RKO (cell line): ENCODE results near the gene GJB5.
"Not testable (repeated sequence)": the region's sequence is repeated elsewhere in the genome, so short reads cannot be mapped to it uniquely, and the experiment has no call there.

ENCODE experiments used
- DNase-seq: peaks from one replicate; pipeline ENCODE4 v3.0.0-alpha.2; 2016; ENCODE audit warnings: low spot score

The GJB5 gene

DNA sequence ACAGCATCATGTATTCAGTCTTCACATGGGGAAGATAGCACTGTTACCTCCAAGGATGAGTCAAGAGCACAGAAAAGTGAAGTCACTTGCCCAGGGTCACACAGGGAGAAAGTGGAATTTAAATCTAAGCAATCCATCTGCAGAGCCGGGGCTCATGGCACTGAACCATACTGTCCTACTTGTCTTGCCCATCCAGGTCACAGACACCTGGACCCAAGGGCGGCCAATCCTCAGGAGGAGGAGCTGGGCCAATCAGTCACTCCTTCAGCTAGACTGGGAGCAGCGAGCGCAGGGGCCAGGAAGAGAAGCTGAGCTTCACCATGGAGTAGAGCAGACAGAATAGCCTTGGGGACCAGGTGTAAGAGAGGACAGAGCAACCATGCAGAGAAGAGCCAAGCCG, 9.2 kb upstream of the GJB5 start:
- no peak for DNase-seq

DNA sequence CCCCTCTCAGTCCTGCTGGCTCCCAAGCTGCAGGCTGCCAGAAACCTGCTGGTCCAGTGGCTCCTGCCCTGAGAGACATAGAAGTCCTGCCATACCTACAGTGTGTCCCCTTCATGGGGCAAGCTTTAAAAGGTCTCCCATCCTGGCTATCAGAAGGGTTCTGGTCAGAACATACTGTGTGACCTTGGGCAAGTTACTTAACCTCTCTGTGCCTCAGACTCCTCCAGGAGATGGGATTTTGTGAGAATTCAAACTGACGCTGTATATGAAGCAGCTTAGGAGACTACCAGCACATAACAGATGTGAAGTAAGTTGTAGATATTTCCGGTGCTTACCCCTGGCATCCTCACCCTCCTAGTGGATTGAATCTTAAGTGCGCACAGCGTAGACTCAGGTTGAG, 8.7 kb upstream of the GJB5 start:
- no peak for DNase-seq

DNA sequence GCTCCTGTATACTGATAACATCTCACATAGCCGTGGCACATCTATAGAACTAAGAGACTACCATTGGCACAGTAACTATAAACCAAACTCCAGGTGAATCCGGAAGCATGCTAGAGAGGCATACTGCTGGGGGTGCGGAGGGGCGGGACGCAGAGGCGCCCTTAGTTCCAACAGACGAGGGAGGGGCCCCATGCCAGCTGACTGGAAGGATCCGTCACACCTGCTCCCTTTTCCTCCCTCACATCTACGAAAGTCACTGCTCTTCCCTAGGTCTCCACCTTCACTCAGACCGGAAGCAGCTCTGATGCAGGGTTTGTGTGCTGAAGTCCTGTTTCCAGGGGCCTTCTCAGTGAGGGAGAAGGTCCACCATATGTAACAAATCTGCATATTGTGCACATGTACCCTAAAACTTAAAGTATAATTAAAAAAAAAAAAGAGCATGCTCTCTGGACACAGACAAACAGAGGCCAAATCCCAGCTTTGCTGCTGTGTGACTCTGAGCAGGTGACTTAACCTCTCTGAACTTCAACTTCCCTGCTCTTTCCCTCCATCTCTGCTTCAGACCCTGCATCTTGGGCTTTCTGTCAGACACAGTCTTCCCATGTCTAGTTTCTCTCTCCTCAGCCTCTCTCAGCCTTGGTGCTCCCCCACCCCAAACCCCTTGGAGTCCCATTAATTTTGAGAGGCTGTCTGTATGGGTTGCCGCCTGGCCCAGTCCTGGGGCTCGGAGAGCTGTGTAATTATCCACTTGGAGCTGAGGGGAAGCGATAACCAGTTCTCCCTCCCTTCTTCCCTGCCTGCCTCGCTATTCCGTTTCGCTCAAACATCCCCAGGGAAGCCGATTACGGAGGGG, 7.8 kb upstream of the GJB5 start:
- DNase-seq, result no peak

DNA sequence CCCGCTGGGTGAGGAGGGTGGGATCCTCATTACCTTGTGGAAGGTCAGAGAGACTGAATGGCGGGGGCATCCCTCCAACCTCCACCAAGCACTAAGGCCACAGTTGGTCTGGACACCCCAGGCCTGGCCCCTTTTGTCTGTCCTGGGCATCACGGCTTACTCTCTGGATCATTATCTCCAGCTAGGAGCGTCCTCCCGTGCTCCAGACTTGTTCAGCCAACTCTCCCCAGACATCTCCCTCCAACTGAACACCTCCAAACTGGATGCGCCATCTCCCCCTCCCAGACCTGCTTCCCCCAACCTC, 7.3 kb upstream of the GJB5 start:
- no peak for DNase-seq

DNA sequence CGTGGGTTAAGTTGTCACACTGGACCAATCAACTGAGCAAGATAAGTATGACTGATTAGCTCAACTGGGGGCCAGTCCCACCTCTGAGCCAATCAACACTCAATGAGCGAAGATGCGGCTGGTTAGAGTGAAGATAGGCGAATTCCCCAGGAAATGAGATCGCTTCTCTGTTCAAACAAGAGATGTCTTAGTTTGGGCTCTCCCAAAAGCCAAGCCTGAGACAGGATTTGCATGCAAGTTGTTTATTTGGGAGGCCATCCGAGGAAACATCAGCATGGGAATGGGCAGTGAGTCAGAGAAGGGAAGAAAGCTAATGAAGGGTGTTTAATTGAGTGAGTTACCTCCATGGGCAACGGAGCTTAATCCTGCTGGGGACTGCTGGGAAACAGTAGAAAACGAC, 4.9 kb upstream of the GJB5 start:
- no peak for DNase-seq

DNA sequence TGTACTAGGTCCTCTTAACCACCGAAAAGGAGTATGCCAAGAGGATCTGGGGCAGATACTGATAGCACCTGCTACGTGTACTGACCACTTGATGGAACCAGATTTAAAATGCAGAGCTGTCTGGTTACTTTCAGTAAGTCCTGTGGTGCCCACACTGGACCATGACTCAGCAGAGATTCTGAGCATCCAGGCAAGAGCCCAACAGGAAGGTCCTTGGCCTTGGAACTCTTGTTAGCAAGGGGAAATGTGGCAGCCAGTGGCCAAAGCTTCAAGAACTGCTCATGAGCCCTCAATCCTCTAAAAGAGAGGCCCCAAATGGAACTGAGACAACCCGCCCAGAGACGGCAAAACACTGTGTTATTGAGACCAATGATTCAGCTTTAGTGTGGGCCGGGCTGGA, 4.2 kb upstream of the GJB5 start:
- DNase-seq, result no peak

DNA sequence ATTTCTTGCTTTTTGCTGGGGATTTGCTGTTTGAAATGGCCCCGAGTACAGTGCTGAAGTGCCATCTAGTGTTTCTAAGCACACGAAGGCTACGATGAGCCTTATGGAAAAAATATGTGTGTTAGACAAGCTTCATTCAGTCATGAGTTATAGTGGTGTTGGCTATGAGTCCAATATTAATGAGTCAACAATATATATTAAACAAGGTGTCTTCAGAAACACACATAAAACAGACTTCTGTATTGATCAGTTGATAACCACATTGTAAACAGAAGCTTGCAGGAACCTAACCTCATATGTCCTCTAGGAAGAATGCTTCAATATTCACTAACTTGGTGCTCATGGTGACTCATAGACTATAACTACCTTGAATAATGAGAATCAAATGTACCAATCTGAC, 1.7 kb upstream of the GJB5 start:
- DNase-seq, result no peak

DNA sequence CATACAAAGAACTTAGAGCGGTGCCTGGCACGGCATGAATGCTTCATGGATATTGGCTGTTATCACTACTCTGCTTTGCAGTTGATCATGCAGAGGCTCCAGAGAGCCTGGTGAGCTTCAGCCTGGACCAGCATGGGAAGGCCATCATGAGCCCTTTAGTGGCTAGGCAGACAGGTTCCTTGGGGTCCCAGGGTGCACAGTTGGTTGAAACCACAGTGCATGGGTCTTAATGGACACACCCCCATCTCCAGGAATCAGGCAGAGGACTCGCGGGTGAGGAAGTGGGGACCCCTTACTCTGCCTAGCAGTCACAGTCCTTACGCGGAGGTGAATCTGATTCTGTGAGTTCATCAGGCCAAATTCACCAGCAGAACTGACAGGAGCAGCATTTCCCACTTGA, 1.1 kb downstream of the GJB5 start:
- no peak for DNase-seq

DNA sequence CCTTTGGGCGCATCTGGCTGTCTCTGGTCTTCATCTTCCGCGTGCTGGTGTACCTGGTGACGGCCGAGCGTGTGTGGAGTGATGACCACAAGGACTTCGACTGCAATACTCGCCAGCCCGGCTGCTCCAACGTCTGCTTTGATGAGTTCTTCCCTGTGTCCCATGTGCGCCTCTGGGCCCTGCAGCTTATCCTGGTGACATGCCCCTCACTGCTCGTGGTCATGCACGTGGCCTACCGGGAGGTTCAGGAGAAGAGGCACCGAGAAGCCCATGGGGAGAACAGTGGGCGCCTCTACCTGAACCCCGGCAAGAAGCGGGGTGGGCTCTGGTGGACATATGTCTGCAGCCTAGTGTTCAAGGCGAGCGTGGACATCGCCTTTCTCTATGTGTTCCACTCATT, 2.5 kb downstream of the GJB5 start:
- no peak for DNase-seq

DNA sequence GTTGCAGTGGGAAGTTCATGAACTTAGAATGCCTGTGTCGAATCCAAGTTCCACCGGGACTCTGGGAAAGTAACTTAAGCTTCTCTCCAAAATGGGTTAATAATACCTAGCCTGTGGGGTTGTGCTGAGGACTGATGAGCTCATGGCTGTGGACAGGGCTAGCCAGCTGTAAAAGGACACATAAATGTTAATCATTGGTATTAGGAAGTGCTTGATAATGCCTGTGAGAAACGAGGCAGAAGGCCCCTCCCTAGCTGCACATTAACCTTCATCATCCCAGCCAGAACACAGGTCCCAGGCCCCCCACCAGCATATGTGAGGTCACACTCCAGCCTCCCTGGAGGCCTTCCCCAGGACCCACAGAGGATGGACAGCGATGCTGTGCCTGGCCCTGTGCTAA, 3.9 kb downstream of the GJB5 start:
- no peak for DNase-seq

DNA sequence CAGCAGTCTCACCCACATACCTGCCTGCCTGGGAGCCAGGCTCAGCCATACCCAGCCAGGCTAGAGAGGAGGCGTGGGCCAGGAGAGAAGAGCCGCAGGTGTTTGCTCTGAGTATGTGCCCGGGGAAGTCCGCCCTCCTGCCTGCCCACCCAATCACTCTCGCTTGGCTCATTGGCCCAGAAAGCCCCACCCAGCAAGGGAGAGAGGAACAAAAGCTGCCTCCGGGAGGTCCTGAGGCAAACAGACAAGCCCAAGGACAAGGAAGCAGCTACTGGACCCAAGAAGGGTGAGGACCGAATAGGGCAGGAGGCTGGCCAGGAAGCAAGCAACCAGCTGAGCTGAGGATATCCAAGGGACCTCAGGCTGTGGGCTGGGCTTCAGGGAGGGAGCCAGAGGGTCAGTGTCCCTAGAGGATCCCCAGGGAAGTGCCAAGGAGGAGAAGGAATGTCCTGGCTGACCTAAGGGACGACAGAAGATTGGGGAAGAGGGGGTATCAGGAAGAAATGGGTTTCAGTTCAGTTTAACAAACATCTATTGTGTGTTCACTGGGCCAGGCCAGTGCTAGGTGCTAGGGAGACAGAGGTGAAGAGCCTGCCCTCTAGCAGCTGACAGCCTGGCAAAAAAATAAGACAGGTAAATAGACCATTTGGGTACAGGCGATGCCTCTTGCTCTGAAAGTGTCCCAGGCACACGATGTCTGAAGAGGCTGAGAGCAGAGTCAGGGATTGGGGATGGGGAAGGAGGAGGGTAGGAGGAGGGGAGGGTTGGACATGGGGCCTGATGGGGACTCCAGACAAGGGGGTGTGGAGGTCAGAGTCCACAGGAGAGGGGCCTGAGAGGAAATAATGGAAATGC, 4.9 kb downstream of the GJB5 start, which contains the start of gene GJB4:
TSS of gene GJB4 (plus strand) at position 238 of the 855 bp plus-strand sequence. CDS start 1,515 bp downstream, outside the sequence.
- no peak for DNase-seq

DNA sequence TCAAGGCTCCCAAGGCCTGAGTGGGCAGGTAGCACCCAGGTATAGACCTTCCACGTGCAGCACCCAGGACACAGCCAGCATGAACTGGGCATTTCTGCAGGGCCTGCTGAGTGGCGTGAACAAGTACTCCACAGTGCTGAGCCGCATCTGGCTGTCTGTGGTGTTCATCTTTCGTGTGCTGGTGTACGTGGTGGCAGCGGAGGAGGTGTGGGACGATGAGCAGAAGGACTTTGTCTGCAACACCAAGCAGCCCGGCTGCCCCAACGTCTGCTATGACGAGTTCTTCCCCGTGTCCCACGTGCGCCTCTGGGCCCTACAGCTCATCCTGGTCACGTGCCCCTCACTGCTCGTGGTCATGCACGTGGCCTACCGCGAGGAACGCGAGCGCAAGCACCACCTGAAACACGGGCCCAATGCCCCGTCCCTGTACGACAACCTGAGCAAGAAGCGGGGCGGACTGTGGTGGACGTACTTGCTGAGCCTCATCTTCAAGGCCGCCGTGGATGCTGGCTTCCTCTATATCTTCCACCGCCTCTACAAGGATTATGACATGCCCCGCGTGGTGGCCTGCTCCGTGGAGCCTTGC, 6.4 kb downstream of the GJB5 start:
- no peak for DNase-seq

DNA sequence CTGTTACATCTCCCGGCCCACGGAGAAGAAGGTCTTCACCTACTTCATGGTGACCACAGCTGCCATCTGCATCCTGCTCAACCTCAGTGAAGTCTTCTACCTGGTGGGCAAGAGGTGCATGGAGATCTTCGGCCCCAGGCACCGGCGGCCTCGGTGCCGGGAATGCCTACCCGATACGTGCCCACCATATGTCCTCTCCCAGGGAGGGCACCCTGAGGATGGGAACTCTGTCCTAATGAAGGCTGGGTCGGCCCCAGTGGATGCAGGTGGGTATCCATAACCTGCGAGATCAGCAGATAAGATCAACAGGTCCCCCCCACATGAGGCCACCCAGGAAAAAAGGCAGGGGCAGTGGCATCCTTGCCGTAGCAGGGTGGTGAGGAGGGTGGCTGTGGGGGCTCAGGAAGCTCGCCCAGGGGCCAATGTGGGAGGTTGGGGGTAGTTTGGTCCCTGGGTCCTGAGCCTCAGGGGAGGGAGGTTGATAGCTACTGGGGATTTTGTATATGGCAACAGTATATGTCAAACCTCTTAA, 7.0 kb downstream of the GJB5 start:
- DNase-seq, result no peak

DNA sequence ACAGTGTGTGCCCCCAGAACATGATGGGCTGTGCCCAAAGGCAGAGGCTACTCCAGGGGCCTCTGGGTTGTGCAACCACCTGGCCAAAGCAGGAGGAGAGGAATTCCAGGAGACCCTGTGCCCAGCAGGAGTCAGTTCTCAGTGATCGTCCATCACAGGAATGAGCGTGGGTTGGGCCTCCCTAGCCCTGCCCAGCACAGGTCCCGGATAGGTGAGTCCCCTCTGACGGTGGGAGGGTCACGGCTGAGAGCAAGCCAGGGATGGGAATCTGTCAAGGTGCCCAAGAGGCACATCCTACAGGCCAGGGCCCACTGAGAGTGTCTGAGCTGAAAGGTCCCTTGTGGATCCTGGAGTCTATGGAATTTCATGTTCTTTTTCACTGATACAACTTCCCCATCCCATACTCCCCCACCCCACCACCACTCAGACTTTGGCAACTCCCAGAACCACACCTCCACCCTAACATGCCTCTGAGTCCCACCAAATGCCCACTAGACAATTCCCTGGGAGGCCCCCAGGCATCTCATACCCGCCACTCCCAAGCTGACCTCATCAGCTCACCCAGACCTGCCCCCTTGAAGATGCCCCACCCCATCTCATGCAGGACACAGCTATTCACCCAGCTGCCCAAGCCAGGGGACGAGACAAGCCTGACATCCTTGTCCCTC, 7.8 kb downstream of the GJB5 start:
- no peak for DNase-seq

DNA sequence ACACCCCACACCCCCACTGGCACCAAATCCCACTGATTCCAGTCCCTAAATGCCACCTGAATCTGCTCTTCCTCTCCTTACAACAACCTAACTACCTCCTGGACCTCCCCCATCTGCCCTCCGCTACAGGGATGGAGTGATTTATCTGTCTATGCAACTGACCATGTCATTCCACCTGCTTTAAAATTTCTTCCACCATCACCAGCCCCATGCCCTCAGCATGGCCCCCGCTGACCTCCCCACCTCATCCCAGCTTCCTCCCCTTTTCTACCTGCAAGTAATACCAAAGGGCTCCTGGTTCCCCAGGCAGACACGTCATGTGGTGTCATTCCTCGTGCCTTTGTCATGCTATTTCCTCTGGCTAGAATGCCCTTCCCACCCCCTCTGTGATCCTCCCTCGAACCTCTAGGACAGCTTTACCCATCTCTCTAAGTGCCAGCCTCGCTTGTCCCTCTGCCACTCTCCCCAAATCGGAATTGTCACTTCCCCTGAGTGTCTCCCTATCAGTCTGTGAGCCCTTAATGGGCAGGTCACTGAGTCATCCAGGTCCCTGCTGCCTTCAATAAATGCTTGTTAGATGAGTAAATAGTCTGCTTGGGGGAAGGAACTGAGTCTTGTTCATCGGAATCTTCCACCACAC, 8.4 kb downstream of the GJB5 start:
- peak; percentile 35 for DNase-seq

DNA sequence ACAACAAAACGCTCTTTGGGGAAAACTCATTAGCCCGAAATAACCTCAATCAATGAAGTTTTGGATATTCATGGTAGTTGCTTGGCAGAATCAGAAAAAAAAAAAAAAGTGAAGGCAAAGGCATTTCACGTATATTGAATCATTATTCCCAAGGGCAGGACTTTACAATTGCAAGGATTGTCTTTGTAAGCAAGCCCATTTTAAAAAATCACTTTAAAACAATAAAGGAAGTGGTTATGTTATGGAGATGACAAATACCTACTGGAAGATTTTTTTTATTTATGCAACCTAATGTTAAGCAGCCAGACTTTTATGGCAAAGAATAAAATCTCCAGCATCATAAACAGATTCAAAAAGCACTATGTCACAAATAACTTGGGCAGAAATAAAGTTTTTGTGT, 14.0 kb downstream of the GJB5 start:
- DNase-seq, result no peak

DNA sequence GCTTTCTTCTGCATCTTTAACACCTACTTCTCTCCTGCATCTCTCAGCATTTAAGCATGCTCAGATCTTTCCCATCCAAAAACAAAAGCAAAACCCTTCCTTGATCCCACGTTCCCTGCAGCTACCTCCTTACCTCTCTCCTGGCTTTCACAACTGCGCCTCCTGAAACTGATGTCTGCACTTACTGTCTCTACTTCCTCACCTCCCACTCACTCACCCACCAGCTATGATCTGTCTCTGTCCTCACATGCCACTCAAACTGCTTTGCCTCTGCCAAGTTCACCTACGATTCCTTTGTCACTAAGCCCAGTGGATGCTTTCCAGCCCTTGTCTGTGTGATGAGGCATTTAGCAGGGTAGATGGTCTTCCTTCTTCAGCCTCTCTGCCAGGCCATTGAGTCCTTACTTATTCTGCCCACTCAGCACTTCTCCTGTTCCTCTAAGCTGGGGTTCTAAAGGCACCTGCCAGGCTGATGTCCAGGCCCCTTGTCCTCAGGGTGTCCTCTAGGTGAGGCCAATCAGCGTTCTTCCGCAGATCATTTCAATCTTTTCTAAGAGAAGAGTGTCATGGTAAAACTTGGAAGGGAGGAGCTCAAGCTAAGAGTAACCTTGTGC, 16.2 kb downstream of the GJB5 start:
- DNase-seq, result no peak

DNA sequence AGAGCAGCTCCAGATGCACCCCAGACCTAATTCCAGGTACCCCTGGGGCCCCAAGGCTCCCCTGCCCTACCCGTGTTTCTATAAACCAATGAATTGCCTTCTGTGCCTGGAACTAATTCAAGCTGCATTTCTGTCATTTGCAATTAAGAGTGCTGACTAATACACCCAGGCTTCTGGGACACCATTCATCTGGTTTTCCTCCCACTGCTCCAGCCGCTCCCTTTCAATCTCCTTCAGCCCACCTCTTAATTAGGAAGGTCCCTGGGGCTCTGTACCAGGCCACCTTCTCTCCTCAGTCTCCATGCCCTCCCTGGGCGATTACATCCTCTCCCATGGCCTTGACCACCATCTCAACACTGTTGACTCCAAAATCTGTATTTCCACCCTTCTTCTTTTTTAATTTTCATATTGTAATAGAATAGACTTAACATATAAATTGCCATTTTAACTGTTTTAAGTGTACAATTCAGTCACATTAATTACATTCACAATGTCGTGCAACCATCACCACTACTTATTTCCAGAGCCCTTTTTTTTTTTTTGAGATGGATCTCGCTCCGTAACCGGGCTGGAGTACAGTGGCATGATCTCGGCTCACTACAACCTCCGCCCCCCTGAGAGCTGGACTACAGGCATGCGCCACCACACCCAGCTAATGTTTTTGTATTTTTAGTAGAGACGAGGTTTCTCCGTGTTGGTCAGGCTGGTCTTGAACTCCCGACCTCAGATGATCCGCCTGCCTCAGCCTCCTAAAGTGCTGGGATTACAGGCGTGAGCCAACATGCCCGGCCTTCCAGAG, 16.9 kb downstream of the GJB5 start:
- DNase-seq, result no peak

DNA sequence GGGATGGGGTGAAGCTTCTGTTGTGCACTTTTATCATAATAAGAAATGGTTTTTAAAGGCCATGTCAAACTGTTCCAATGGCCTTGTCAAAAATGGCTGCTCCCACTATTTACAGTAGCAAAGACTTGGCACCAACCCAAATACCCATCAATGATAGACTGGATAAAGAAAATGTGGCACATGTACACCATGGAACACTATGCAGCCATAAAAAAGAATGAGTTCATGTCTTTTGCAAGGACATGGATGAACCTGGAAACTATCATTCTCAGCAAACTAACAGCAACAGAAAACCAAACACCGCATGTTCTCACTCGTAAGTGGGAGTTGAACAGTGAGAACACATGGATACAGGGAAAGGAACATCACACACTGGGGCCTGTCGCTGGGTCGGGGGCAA, 18.3 kb downstream of the GJB5 start:
- not testable (repeated sequence) for DNase-seq

DNA sequence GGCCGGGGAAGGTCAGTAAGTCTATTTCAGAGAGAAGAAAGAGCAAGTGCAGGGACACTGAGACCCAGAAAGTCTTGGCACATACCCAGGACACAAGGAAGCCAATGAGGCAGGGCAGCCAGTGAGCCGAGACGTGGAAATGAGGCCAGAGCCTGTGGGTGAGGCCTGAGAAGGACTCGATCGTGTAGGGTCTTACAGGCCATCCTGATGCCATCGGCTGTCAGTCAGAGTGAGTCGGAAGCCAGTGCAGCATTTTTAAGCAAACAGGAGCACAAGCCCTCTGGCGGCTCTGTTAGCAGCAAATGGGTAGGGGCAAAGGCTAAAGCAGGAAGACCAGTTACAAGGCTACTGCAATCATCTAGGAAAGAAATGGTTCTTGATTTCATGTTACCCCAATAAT, 20.1 kb downstream of the GJB5 start:
- no peak for DNase-seq
